OCI-LY7 (cell line): ENCODE results near the gene UROD.

ENCODE experiments used
- CTCF ChIP-seq: fragments of 200-600 bp; sonication (generic); conservative IDR thresholded peaks from 2 replicates; pipeline ENCODE4 v1.5.1; 2014; ENCODE audit warnings: mild to moderate bottlenecking, antibody characterized with exemption, low read length, moderate library complexity, mixed read lengths
- EZH2phosphoT487 ChIP-seq: fragments of 200-600 bp; sonication (generic); IDR thresholded peaks from 2 replicates; pipeline ENCODE4 v1.6.1; 2018; ENCODE audit warnings: low read depth, borderline replicate concordance, mild to moderate bottlenecking, mixed run types, antibody characterized with exemption, low read length, moderate library complexity, mixed read lengths

- no peak for TF ChIP-seq CTCF
- TF ChIP-seq EZH2phosphoT487, result no peak
These were observed 9.1 kb upstream of the UROD start for GRCh38 chr1:45002650-45003645.
